ENCODE results near the gene PAPOLG. TPM values are rescaled to one million over a fixed set of nuclear protein-coding genes. Genes with fewer than 3 reads are reported as not detected.

Gene PAPOLG
- total and polyA plus RNA-seq, 2 of the 4 experiments (the other 2 are of a cell fraction) = 3.5 to 12.4 TPM

DNA sequence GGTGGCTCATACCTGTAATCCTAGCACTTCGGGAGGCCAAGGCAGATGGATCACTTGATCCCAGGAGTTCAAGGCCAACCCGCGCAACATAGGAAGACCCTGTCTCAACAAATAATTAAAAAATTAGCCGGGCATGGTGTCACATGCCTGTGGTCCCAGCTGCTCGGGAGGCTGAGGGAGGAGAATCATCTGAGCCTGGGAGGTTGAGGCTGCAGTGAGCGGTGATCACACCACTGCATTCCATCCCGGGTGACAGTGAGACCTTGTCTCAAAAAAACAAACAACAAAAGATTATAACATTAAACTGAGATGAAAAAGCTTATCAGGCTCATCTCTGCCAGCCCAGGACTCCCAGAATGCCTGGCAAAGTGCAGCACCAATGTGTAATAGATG is 50.5 kb downstream of the PAPOLG start:
- Histone ChIP-seq H3K18ac (ENCODE audit: low read depth, low read length) (no peak overlapping the region), H3K56ac (ENCODE audit: extremely low read depth, insufficient read depth, low read length) (no peak overlapping the region), H2BK5ac (ENCODE audit: low read depth, low read length, poor library complexity, severe bottlenecking) (no peak overlapping the region), H2BK20ac (ENCODE audit: low read depth, low read length) (no peak overlapping the region), H2BK15ac (ENCODE audit: low read depth, low read length) (no peak overlapping the region), H3K4me1 (ENCODE audit: control insufficient read depth, insufficient read depth, low read length) (no peaks in the 10 kb centered on the region), H2AFZ (replicated peaks; ENCODE audit: low read length, poor library complexity) (peak overlapping the region; percentile 1), H2BK120ac (ENCODE audit: low read depth, low read length) (no peak overlapping the region), H3K27ac (ENCODE audit: insufficient read depth, low read length) (no peak overlapping the region), H4K20me1 (ENCODE audit: insufficient read depth, low read length) (no peaks in the 10 kb centered on the region), H3K9me1 (ENCODE audit: insufficient read depth, low read length) (no peaks in the 10 kb centered on the region; the same call in 1 of the 2 replicates), H3K9me3 (ENCODE audit: control insufficient read depth, insufficient read depth, low read length) (no peaks in the 10 kb centered on the region), H3K4me3 (ENCODE audit: insufficient read depth, low read depth, low read length) (no peak overlapping the region), H3K4me2 (ENCODE audit: low read depth, low read length) (no peak overlapping the region), H3K4ac (ENCODE audit: low read depth, low read length) (no peak overlapping the region), H4K8ac (ENCODE audit: low read depth in 2 of 2, low read length in 2 of 2) (no peak overlapping the region), H3K36me3 (ENCODE audit: control insufficient read depth, insufficient read depth, low read length) (no peaks in the 10 kb centered on the region; the same call in 1 of the 2 replicates), H3K79me1 (ENCODE audit: low read depth in 1 of 2, low read length in 2 of 2) (no peaks in the 10 kb centered on the region), H3K27me3 (ENCODE audit: control insufficient read depth, insufficient read depth, low read length) (no peaks in the 10 kb centered on the region), H4K5ac (ENCODE audit: low read depth, low read length) (no peak overlapping the region), H2AK9ac (replicated peaks; ENCODE audit: low read depth, low read length, poor library complexity) (no peak overlapping the region), H3K9ac (ENCODE audit: low read depth, low read length) (no peak overlapping the region), H4K91ac (ENCODE audit: insufficient read depth, low read depth, low read length) (no peak overlapping the region), H3K23ac (ENCODE audit: low read depth, low read length) (no peak overlapping the region), H2AK5ac (ENCODE audit: low read depth, low read length) (no peak overlapping the region), H3K14ac (replicated peaks; ENCODE audit: low read depth, low read length) (no peak overlapping the region)
- no TSS peak for BruUV-seq (replicated peaks)
- no peak for TF ChIP-seq MXI1 (IDR thresholded peaks at IDR 0.05; ENCODE audit: borderline replicate concordance, low read depth, low read length)
- no peak for TF ChIP-seq RCOR1 (IDR thresholded peaks at IDR 0.05; ENCODE audit: insufficient replicate concordance, low read length)
- no peak for TF ChIP-seq CEBPB (IDR thresholded peaks at IDR 0.05; ENCODE audit: low read depth, low read length)
- TF ChIP-seq MAFK (IDR thresholded peaks at IDR 0.05; ENCODE audit: low read depth, low read length) = no peak
- TF ChIP-seq FOS (IDR thresholded peaks at IDR 0.05; ENCODE audit: low read depth, low read length) = no peak
- TF ChIP-seq, protein P1, sequence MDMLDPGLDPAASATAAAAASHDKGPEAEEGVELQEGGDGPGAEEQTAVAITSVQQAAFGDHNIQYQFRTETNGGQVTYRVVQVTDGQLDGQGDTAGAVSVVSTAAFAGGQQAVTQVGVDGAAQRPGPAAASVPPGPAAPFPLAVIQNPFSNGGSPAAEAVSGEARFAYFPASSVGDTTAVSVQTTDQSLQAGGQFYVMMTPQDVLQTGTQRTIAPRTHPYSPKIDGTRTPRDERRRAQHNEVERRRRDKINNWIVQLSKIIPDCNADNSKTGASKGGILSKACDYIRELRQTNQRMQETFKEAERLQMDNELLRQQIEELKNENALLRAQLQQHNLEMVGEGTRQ (IDR thresholded peaks at IDR 0.05; ENCODE audit: low read depth, low read length) = no peak
- TF ChIP-seq ELK1 (IDR thresholded peaks at IDR 0.05; ENCODE audit: borderline replicate concordance, low read depth, low read length) = no peak
- intact Hi-C loops (cut with micrococcal nuclease) (no loop called here), in situ Hi-C loops (cut with MboI; ENCODE audit: low sequenced_read_pairs) (no loop called here), dilution Hi-C loops (cut with HindIII; ENCODE audit: low sequenced_read_pairs, unreplicated experiment) (no loop called here)
- ChIA-PET POLR2A (ENCODE audit: unreplicated experiment) (no interaction called here), CTCF (no interaction called here)
- no CpG with 5 or more reads among the region's 7 CpGs for WGBS, 2 experiments (ENCODE audit: extremely low coverage in 2 of 2, insufficient read length in 1 of 2)
- no peak for ATAC-seq (ENCODE audit: low read depth)
- no peak for DNase-seq
